GM23338 (cell line): ENCODE data around the gene CD276. TPM values are rescaled to one million over a fixed set of nuclear protein-coding genes. Genes with fewer than 3 reads are reported as not detected.

Experiments
- ATAC-seq: fragments of 200-7000 bp; cut with Tn5 transposase; 3 replicates; pipeline ENCODE4 v1.9.1; 2020
- DNase-seq: peaks from one replicate; pipeline ENCODE4 v3.0.0-alpha.2; 2015; ENCODE audit warnings: low spot score
- H2AFZ ChIP-seq: fragments of 200-600 bp; sonication (generic); 2 replicates; pipeline ENCODE4 v1.8.0; 2016; ENCODE audit warnings: antibody characterized with exemption, mild to moderate bottlenecking, moderate library complexity
- H3F3A ChIP-seq: fragments of 200-600 bp; sonication (generic); replicated peaks from 2 replicates; pipeline ENCODE4 v1.8.0; 2017; ENCODE audit warnings: antibody characterized with exemption, mixed run types, low read depth
- H3K27ac ChIP-seq: fragments of 200-600 bp; sonication (generic); 2 replicates; pipeline ENCODE4 v1.6.1; 2016; ENCODE audit warnings: low read depth
- H3K27me3 ChIP-seq: fragments of 200-600 bp; sonication (generic); 2 replicates; pipeline ENCODE4 v1.8.0; 2016; ENCODE audit warnings: mild to moderate bottlenecking, mixed run types, moderate library complexity; ENCODE audit not compliant: insufficient read depth
- H3K36me3 ChIP-seq: fragments of 200-600 bp; sonication (generic); 2 replicates; pipeline ENCODE4 v1.8.0; 2016; ENCODE audit warnings: mild to moderate bottlenecking; ENCODE audit not compliant: insufficient read depth
- H3K4me1 ChIP-seq: fragments of 200-600 bp; sonication (generic); 2 replicates; pipeline ENCODE4 v1.8.0; 2016; ENCODE audit warnings: mild to moderate bottlenecking, moderate library complexity; ENCODE audit not compliant: insufficient read depth
- H3K4me2 ChIP-seq: fragments of 200-600 bp; sonication (generic); 2 replicates; pipeline ENCODE4 v1.7.1; 2017; ENCODE audit warnings: mixed run types
- H3K4me3 ChIP-seq: fragments of 200-600 bp; sonication (generic); 2 replicates; pipeline ENCODE4 v1.6.1; 2016; ENCODE audit warnings: mixed run types
- H3K79me2 ChIP-seq: fragments of 200-600 bp; sonication (generic); replicated peaks from 2 replicates; pipeline ENCODE4 v1.8.0; 2017; ENCODE audit warnings: mild to moderate bottlenecking; ENCODE audit not compliant: insufficient read depth
- H3K9me2 ChIP-seq: fragments of 200-600 bp; sonication (generic); 2 replicates; pipeline ENCODE4 v1.8.0; 2017; ENCODE audit not compliant: insufficient read depth
- H4K20me1 ChIP-seq: fragments of 200-600 bp; sonication (generic); replicated peaks from 2 replicates; pipeline ENCODE4 v1.8.0; 2017; ENCODE audit warnings: mild to moderate bottlenecking; ENCODE audit not compliant: insufficient read depth
- H3K27ac Mint-ChIP-seq: 2 replicates; pipeline ENCODE4 v1.8.0; 2020; ENCODE audit warnings: inconsistent platforms, mild to moderate bottlenecking, moderate library complexity, mixed read lengths
- H3K27me3 Mint-ChIP-seq: 3 replicates; pipeline ENCODE4 v1.8.0; 2022; ENCODE audit warnings: low read depth, mild to moderate bottlenecking, moderate library complexity, mixed read lengths, inconsistent platforms; ENCODE audit not compliant: insufficient read depth, poor library complexity
- H3K36me3 Mint-ChIP-seq: 3 replicates; pipeline ENCODE4 v1.8.0; 2021; ENCODE audit warnings: low read depth, mild to moderate bottlenecking, inconsistent platforms, moderate library complexity, mixed read lengths
- H3K4me1 Mint-ChIP-seq: 3 replicates; pipeline ENCODE4 v1.8.0; 2020; ENCODE audit warnings: mild to moderate bottlenecking, inconsistent platforms, mixed read lengths
- H3K4me3 Mint-ChIP-seq: 3 replicates; pipeline ENCODE4 v1.8.0; 2021; ENCODE audit warnings: moderate library complexity, mild to moderate bottlenecking, inconsistent platforms, mixed read lengths
- H3K9me3 Mint-ChIP-seq: 3 replicates; pipeline ENCODE4 v1.8.0; 2020; ENCODE audit warnings: moderate library complexity, mild to moderate bottlenecking, inconsistent platforms, mixed read lengths
- CREB1 ChIP-seq: fragments of 250-450 bp; sonication (Bioruptor Pico); IDR thresholded peaks from 2 replicates; pipeline ENCODE4 v1.5.0; 2020; ENCODE audit warnings: low read depth, mild to moderate bottlenecking, moderate library complexity
- EZH2 ChIP-seq: fragments of 200-600 bp; sonication (generic); IDR thresholded peaks from one replicate; pipeline ENCODE4 v1.8.0; 2017; ENCODE audit warnings: antibody characterized with exemption, mild to moderate bottlenecking, low read depth; ENCODE audit not compliant: unreplicated experiment
- EZH2phosphoT487 ChIP-seq: fragments of 200-600 bp; sonication (generic); IDR thresholded peaks from one replicate; pipeline ENCODE4 v1.8.1; 2018; ENCODE audit warnings: antibody characterized with exemption; ENCODE audit not compliant: unreplicated experiment
- JUNB ChIP-seq: IDR thresholded peaks from one replicate; pipeline ENCODE4 v1.6.1; 2016; ENCODE audit warnings: antibody characterized with exemption; ENCODE audit not compliant: unreplicated experiment
- NANOG ChIP-seq: IDR thresholded peaks from 2 replicates; pipeline ENCODE4 v1.6.1; 2016; ENCODE audit warnings: antibody characterized with exemption, borderline replicate concordance
- POLR2AphosphoS5 ChIP-seq: IDR thresholded peaks from 2 replicates; pipeline ENCODE4 v1.6.1; 2016; ENCODE audit warnings: antibody characterized with exemption, low read depth
- STAT1 ChIP-seq: IDR thresholded peaks from one replicate; pipeline ENCODE4 v1.6.1; 2016; ENCODE audit warnings: antibody characterized with exemption; ENCODE audit not compliant: unreplicated experiment
- ZNF331 ChIP-seq: fragments of 250-450 bp; sonication (Bioruptor Pico); IDR thresholded peaks from 2 replicates; pipeline ENCODE4 v1.5.0; 2020; ENCODE audit warnings: low read depth, mild to moderate bottlenecking, moderate library complexity
- polyA plus RNA-seq: library from polyadenylated mRNA; unstranded; fragments of >200 nt; fragmentation: Nextera tagmentation; extraction: Ambion mirVana; gene quantifications from 2 replicates; pipeline ENCODE4 v1.2.1, GENCODE V29; 2016
- total RNA-seq: library from RNA; depleted of rRNA; stranded (reverse); fragments of >200 nt; shearing (Covaris generic); gene quantifications from 2 replicates; pipeline ENCODE4 v1.2.3, GENCODE V29; 2014
- TF ChIP-seq, protein P1 (sequence below): IDR thresholded peaks from one replicate; pipeline ENCODE4 v1.6.1; 2018; ENCODE audit warnings: antibody characterized with exemption; ENCODE audit not compliant: unreplicated experiment
- TF ChIP-seq, protein P2 (sequence below): IDR thresholded peaks from 2 replicates; pipeline ENCODE4 v1.6.1; 2016; ENCODE audit warnings: antibody characterized with exemption
- TF ChIP-seq, protein P3 (sequence below): fragments of 250-450 bp; sonication (Bioruptor Pico); IDR thresholded peaks from 2 replicates; pipeline ENCODE4 v1.5.0; 2020; ENCODE audit warnings: mild to moderate bottlenecking, moderate library complexity

The CD276 gene
- total and polyA plus RNA-seq, 2 experiments from 2014 or later = 60.9 to 158 TPM

DNA sequence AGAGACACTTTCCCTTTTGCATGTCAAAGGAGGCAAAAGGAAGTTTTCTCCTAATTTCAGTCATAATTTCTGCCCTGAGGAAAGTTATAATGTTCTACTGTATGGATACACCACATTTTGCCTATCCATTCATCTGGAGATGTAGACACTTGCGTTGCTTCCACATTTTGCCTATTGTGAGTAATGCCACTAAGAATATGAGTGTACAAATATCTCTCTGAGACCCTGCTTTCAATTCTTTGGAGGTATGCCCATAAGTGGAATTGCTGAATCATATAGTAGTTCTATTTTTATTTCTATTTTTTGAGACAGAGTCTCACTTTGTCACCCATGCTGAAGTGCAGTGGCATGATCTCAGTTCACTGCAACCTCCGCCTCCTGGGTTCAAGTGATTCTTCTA, 3.6 kb upstream of the CD276 start:
- Histone ChIP-seq H3K9me2 (no peaks in the 10 kb centered on the region), H3K36me3 (no peaks in the 10 kb centered on the region), H3K27me3 (no peaks in the 10 kb centered on the region), H3K27ac (no peak overlapping the region), H3K79me2 (peaks cover 6% of the 10 kb centered on the region), H3K4me2 (no peak overlapping the region), H2AFZ (no peak overlapping the region), H3F3A (0 out of 2 replicates have a peak, but pooled peaks cover 6% of the 10 kb centered on the region), H3K4me3 (no peak overlapping the region), H4K20me1 (peaks cover 2% of the 10 kb centered on the region; the same call in 1 of the 2 replicates), H3K4me1 (peaks cover 14% of the 10 kb centered on the region)
- Mint-ChIP-seq H3K4me3 (no peak overlapping the region; the same call in 2 of the 3 replicates), H3K27ac (no peak overlapping the region), H3K36me3 (no peaks in the 10 kb centered on the region), H3K9me3 (no peaks in the 10 kb centered on the region), H3K27me3 (peaks cover 4% of the 10 kb centered on the region), H3K4me1 (peaks cover 23% of the 10 kb centered on the region)
- DNase-seq (no peak), ATAC-seq (no peak)
- TF ChIP-seq POLR2AphosphoS5 = no peak
- TF ChIP-seq, protein P1, sequence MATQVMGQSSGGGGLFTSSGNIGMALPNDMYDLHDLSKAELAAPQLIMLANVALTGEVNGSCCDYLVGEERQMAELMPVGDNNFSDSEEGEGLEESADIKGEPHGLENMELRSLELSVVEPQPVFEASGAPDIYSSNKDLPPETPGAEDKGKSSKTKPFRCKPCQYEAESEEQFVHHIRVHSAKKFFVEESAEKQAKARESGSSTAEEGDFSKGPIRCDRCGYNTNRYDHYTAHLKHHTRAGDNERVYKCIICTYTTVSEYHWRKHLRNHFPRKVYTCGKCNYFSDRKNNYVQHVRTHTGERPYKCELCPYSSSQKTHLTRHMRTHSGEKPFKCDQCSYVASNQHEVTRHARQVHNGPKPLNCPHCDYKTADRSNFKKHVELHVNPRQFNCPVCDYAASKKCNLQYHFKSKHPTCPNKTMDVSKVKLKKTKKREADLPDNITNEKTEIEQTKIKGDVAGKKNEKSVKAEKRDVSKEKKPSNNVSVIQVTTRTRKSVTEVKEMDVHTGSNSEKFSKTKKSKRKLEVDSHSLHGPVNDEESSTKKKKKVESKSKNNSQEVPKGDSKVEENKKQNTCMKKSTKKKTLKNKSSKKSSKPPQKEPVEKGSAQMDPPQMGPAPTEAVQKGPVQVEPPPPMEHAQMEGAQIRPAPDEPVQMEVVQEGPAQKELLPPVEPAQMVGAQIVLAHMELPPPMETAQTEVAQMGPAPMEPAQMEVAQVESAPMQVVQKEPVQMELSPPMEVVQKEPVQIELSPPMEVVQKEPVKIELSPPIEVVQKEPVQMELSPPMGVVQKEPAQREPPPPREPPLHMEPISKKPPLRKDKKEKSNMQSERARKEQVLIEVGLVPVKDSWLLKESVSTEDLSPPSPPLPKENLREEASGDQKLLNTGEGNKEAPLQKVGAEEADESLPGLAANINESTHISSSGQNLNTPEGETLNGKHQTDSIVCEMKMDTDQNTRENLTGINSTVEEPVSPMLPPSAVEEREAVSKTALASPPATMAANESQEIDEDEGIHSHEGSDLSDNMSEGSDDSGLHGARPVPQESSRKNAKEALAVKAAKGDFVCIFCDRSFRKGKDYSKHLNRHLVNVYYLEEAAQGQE = no peak
- no peak for TF ChIP-seq CREB1 (CRISPR knock-in tag)
- TF ChIP-seq, protein P2, sequence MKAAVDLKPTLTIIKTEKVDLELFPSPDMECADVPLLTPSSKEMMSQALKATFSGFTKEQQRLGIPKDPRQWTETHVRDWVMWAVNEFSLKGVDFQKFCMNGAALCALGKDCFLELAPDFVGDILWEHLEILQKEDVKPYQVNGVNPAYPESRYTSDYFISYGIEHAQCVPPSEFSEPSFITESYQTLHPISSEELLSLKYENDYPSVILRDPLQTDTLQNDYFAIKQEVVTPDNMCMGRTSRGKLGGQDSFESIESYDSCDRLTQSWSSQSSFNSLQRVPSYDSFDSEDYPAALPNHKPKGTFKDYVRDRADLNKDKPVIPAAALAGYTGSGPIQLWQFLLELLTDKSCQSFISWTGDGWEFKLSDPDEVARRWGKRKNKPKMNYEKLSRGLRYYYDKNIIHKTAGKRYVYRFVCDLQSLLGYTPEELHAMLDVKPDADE = no peak
- no peak for TF ChIP-seq JUNB
- no peak for TF ChIP-seq EZH2phosphoT487
- no peak for TF ChIP-seq ZNF331 (CRISPR knock-in tag)
- no peak for TF ChIP-seq STAT1
- TF ChIP-seq EZH2 = no peak
- TF ChIP-seq, protein P3, sequence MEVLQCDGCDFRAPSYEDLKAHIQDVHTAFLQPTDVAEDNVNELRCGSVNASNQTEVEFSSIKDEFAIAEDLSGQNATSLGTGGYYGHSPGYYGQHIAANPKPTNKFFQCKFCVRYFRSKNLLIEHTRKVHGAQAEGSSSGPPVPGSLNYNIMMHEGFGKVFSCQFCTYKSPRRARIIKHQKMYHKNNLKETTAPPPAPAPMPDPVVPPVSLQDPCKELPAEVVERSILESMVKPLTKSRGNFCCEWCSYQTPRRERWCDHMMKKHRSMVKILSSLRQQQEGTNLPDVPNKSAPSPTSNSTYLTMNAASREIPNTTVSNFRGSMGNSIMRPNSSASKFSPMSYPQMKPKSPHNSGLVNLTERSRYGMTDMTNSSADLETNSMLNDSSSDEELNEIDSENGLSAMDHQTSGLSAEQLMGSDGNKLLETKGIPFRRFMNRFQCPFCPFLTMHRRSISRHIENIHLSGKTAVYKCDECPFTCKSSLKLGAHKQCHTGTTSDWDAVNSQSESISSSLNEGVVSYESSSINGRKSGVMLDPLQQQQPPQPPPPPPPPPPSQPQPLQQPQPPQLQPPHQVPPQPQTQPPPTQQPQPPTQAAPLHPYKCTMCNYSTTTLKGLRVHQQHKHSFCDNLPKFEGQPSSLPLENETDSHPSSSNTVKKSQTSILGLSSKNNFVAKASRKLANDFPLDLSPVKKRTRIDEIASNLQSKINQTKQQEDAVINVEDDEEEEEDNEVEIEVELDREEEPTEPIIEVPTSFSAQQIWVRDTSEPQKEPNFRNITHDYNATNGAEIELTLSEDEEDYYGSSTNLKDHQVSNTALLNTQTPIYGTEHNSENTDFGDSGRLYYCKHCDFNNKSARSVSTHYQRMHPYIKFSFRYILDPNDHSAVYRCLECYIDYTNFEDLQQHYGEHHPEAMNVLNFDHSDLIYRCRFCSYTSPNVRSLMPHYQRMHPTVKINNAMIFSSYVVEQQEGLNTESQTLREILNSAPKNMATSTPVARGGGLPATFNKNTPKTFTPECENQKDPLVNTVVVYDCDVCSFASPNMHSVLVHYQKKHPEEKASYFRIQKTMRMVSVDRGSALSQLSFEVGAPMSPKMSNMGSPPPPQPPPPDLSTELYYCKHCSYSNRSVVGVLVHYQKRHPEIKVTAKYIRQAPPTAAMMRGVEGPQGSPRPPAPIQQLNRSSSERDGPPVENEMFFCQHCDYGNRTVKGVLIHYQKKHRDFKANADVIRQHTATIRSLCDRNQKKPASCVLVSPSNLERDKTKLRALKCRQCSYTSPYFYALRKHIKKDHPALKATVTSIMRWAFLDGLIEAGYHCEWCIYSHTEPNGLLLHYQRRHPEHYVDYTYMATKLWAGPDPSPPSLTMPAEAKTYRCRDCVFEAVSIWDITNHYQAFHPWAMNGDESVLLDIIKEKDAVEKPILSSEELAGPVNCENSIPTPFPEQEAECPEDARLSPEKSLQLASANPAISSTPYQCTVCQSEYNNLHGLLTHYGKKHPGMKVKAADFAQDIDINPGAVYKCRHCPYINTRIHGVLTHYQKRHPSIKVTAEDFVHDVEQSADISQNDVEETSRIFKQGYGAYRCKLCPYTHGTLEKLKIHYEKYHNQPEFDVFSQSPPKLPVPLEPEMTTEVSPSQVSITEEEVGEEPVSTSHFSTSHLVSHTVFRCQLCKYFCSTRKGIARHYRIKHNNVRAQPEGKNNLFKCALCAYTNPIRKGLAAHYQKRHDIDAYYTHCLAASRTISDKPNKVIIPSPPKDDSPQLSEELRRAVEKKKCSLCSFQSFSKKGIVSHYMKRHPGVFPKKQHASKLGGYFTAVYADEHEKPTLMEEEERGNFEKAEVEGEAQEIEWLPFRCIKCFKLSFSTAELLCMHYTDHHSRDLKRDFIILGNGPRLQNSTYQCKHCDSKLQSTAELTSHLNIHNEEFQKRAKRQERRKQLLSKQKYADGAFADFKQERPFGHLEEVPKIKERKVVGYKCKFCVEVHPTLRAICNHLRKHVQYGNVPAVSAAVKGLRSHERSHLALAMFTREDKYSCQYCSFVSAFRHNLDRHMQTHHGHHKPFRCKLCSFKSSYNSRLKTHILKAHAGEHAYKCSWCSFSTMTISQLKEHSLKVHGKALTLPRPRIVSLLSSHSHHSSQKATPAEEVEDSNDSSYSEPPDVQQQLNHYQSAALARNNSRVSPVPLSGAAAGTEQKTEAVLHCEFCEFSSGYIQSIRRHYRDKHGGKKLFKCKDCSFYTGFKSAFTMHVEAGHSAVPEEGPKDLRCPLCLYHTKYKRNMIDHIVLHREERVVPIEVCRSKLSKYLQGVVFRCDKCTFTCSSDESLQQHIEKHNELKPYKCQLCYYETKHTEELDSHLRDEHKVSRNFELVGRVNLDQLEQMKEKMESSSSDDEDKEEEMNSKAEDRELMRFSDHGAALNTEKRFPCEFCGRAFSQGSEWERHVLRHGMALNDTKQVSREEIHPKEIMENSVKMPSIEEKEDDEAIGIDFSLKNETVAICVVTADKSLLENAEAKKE (CRISPR knock-in tag) = no peak
- TF ChIP-seq NANOG = no peak
